HepG2 (cell line): ENCODE measurements around the gene RBPJ. TPM values are rescaled to one million over a fixed set of nuclear protein-coding genes. Genes with fewer than 3 reads are reported as not detected.

Source experiments
- ATF7 ChIP-seq, 2 experiments: fragments of 450-650 bp in 1 of 2; sonication (generic) in 1 of 2; formaldehyde crosslinking in 1 of 2; IDR thresholded peaks; 2 replicates each; pipeline versions ENCODE4 v1.4.0 to v1.6.1; 2016 to 2020; ENCODE audit warnings: antibody characterized with exemption in 1 of 2, mild to moderate bottlenecking in 1 of 2, missing genetic modification reagents in 1 of 2
- CBX2 ChIP-seq, 2 experiments: fragments of 200-600 bp in 1 of 2; sonication (generic); formaldehyde crosslinking in 1 of 2; IDR thresholded peaks; 2 replicates each; pipeline versions ENCODE4 v1.7.0 to v1.8.1; 2018 to 2022; ENCODE audit warnings: low read depth in 2 of 2, low read length in 1 of 2, mild to moderate bottlenecking in 1 of 2, missing genetic modification reagents in 1 of 2
- PAX8 ChIP-seq: sonication (generic); formaldehyde crosslinking; IDR thresholded peaks from 2 replicates; pipeline ENCODE4 v1.8.0; 2022; ENCODE audit warnings: mild to moderate bottlenecking, missing genetic modification reagents, borderline replicate concordance
- RBAK ChIP-seq: sonication (generic); formaldehyde crosslinking; IDR thresholded peaks from 2 replicates; pipeline ENCODE4 v1.5.1; 2020; ENCODE audit warnings: mild to moderate bottlenecking, missing genetic modification reagents
- RFXANK ChIP-seq: IDR thresholded peaks from 2 replicates; pipeline ENCODE4 v1.6.1; 2016
- SALL1 ChIP-seq: sonication (generic); formaldehyde crosslinking; IDR thresholded peaks from 2 replicates; pipeline ENCODE4 v1.8.0; 2022; ENCODE audit warnings: mild to moderate bottlenecking, missing genetic modification reagents
- SPEN ChIP-seq: sonication (generic); formaldehyde crosslinking; IDR thresholded peaks from 2 replicates; pipeline ENCODE4 v1.5.1; 2020; ENCODE audit warnings: low read depth, mild to moderate bottlenecking, missing genetic modification reagents
- TRIM24 ChIP-seq: sonication (generic); formaldehyde crosslinking; IDR thresholded peaks from 2 replicates; pipeline ENCODE4 v1.8.0; 2022; ENCODE audit warnings: mild to moderate bottlenecking, missing genetic modification reagents
- ZNF101 ChIP-seq: sonication (generic); formaldehyde crosslinking; IDR thresholded peaks from 2 replicates; pipeline ENCODE4 v1.4.0; 2020; ENCODE audit warnings: mild to moderate bottlenecking, low read depth, missing genetic modification reagents, borderline replicate concordance
- ZNF263 ChIP-seq: sonication (generic); formaldehyde crosslinking; IDR thresholded peaks from 2 replicates; pipeline ENCODE4 v1.4.0; 2020; ENCODE audit warnings: missing genetic modification reagents
- ZNF264 ChIP-seq: sonication (generic); formaldehyde crosslinking; IDR thresholded peaks from 2 replicates; pipeline ENCODE4 v1.4.0; 2020; ENCODE audit warnings: missing genetic modification reagents
- ZNF33A ChIP-seq: sonication (generic); formaldehyde crosslinking; IDR thresholded peaks from 2 replicates; pipeline ENCODE4 v1.5.1; 2020; ENCODE audit warnings: missing genetic modification reagents, mild to moderate bottlenecking, moderate library complexity, borderline replicate concordance
- ZNF598 ChIP-seq: sonication (generic); formaldehyde crosslinking; IDR thresholded peaks from 2 replicates; pipeline ENCODE4 v1.5.1; 2020; ENCODE audit warnings: mild to moderate bottlenecking, missing genetic modification reagents, borderline replicate concordance
- ZNF772 ChIP-seq: sonication (generic); formaldehyde crosslinking; IDR thresholded peaks from 2 replicates; pipeline ENCODE4 v1.5.0; 2020; ENCODE audit warnings: mild to moderate bottlenecking, missing genetic modification reagents
- polyA plus RNA-seq, 8 experiments: library from polyadenylated mRNA; depleted of rRNA in 3 of 8; stranded (reverse) in 7 of 8; unstranded in 1 of 8; fragments of >200 nt; fragmentation: Illumina TruSeq in 4 of 8; extraction: Trizol in 4 of 8; gene quantifications; 2 replicates each; pipeline versions ENCODE4 v1.2.1 to v1.2.3, GENCODE V29; 2011 to 2016; ENCODE audit warnings: low read depth in 4 of 8, missing spikeins in 1 of 8, mixed read lengths in 1 of 8; ENCODE audit not compliant: insufficient read depth in 1 of 8
- total RNA-seq, 5 experiments: library from RNA; depleted of rRNA; stranded (reverse); fragments of >200 nt; fragmentation: Illumina TruSeq; extraction: Trizol; gene quantifications; 2 replicates each; pipeline ENCODE4 v1.2.3, GENCODE V29; 2016; ENCODE audit warnings: low read depth in 1 of 5
- TF ChIP-seq, protein P1 (sequence below): sonication (generic); formaldehyde crosslinking; IDR thresholded peaks from 2 replicates; pipeline ENCODE4 v1.4.0; 2020; ENCODE audit warnings: missing genetic modification reagents
- TF ChIP-seq, protein P2 (sequence below): sonication (generic); formaldehyde crosslinking; IDR thresholded peaks from 2 replicates; pipeline ENCODE4 v1.9.0; 2021; ENCODE audit warnings: missing genetic modification reagents, mild to moderate bottlenecking, borderline replicate concordance
- TF ChIP-seq, protein P3 (sequence below): sonication (generic); formaldehyde crosslinking; IDR thresholded peaks from 2 replicates; pipeline ENCODE4 v1.8.1; 2022; ENCODE audit warnings: low read depth, mild to moderate bottlenecking, missing genetic modification reagents
- TF ChIP-seq, protein P4 (sequence below): sonication (generic); formaldehyde crosslinking; IDR thresholded peaks from 2 replicates; pipeline ENCODE4 v1.5.1; 2020; ENCODE audit warnings: missing genetic modification reagents, mild to moderate bottlenecking, borderline replicate concordance

RBPJ gene
- total and polyA plus RNA-seq, 2 of the 13 experiments (the other 11 are each of a cell fraction or from before 2014, with no cell fraction given), result 25.9 to 33.2 TPM

DNA sequence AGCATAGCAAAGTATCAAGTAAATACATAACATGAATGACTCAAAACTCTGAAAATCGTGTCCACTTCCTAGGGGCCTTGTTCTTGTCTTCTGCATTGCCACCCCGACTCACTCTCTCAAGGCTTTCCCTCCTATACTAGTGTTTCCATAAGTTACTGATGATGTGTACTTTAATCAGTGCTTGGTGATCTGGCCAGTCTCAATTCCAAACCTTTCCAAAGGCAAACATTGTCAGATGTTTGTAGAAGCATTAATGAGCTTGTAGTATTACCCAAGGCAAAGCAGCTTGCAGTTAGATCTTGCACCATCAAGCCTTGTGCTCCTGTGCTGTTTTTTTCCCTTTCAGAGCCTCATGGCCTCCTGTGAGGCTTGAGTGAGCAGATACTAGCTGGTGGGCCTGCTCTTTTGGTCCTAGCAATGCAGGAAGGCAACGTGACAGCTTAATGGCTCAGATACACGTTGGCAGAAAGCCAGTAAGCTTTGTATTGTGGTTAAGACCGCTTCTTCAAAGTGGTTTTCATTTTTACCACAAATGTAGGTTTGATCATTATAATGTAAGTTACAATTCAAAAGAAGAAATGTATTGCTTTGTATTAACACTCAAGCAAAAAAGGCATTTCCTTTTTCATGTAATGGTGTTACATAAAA is 51.8 kb downstream of the RBPJ start (continued):
- TF ChIP-seq ZNF101 (CRISPR knock-in tag), result no peak
- TF ChIP-seq RFXANK (CRISPR knock-in tag), result no peak
- TF ChIP-seq ZNF263 (CRISPR knock-in tag), result no peak
- TF ChIP-seq, protein P1, sequence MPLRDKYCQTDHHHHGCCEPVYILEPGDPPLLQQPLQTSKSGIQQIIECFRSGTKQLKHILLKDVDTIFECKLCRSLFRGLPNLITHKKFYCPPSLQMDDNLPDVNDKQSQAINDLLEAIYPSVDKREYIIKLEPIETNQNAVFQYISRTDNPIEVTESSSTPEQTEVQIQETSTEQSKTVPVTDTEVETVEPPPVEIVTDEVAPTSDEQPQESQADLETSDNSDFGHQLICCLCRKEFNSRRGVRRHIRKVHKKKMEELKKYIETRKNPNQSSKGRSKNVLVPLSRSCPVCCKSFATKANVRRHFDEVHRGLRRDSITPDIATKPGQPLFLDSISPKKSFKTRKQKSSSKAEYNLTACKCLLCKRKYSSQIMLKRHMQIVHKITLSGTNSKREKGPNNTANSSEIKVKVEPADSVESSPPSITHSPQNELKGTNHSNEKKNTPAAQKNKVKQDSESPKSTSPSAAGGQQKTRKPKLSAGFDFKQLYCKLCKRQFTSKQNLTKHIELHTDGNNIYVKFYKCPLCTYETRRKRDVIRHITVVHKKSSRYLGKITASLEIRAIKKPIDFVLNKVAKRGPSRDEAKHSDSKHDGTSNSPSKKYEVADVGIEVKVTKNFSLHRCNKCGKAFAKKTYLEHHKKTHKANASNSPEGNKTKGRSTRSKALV, result no peak
- TF ChIP-seq TRIM24 (CRISPR knock-in tag), result no peak
- no peak for TF ChIP-seq ZNF598 (CRISPR knock-in tag)
- no peak for TF ChIP-seq PAX8
- TF ChIP-seq SALL1 (CRISPR knock-in tag), result peak; percentile 75
- TF ChIP-seq ZNF33A, result no peak
- TF ChIP-seq, protein P2, sequence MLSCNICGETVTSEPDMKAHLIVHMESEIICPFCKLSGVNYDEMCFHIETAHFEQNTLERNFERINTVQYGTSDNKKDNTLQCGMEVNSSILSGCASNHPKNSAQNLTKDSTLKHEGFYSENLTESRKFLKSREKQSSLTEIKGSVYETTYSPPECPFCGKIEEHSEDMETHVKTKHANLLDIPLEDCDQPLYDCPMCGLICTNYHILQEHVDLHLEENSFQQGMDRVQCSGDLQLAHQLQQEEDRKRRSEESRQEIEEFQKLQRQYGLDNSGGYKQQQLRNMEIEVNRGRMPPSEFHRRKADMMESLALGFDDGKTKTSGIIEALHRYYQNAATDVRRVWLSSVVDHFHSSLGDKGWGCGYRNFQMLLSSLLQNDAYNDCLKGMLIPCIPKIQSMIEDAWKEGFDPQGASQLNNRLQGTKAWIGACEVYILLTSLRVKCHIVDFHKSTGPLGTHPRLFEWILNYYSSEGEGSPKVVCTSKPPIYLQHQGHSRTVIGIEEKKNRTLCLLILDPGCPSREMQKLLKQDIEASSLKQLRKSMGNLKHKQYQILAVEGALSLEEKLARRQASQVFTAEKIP (CRISPR knock-in tag), result no peak
- TF ChIP-seq, protein P3, sequence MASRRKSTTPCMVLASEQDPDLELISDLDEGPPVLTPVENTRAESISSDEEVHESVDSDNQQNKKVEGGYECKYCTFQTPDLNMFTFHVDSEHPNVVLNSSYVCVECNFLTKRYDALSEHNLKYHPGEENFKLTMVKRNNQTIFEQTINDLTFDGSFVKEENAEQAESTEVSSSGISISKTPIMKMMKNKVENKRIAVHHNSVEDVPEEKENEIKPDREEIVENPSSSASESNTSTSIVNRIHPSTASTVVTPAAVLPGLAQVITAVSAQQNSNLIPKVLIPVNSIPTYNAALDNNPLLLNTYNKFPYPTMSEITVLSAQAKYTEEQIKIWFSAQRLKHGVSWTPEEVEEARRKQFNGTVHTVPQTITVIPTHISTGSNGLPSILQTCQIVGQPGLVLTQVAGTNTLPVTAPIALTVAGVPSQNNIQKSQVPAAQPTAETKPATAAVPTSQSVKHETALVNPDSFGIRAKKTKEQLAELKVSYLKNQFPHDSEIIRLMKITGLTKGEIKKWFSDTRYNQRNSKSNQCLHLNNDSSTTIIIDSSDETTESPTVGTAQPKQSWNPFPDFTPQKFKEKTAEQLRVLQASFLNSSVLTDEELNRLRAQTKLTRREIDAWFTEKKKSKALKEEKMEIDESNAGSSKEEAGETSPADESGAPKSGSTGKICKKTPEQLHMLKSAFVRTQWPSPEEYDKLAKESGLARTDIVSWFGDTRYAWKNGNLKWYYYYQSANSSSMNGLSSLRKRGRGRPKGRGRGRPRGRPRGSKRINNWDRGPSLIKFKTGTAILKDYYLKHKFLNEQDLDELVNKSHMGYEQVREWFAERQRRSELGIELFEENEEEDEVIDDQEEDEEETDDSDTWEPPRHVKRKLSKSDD (CRISPR knock-in tag), result peak; percentile 72; the same call in 1 of the 2 replicates
- TF ChIP-seq ATF7 (IDR thresholded peaks at IDR 0.05), result no peak
- TF ChIP-seq ATF7 (CRISPR knock-in tag; IDR thresholded peaks at IDR 0.05), result no peak
- TF ChIP-seq SPEN (CRISPR knock-in tag), result no peak
- TF ChIP-seq RBAK (CRISPR knock-in tag), result no peak
- TF ChIP-seq ZNF264 (CRISPR knock-in tag), result peak; percentile 100
- TF ChIP-seq ZNF772 (CRISPR knock-in tag), result no peak
- TF ChIP-seq, protein P4, sequence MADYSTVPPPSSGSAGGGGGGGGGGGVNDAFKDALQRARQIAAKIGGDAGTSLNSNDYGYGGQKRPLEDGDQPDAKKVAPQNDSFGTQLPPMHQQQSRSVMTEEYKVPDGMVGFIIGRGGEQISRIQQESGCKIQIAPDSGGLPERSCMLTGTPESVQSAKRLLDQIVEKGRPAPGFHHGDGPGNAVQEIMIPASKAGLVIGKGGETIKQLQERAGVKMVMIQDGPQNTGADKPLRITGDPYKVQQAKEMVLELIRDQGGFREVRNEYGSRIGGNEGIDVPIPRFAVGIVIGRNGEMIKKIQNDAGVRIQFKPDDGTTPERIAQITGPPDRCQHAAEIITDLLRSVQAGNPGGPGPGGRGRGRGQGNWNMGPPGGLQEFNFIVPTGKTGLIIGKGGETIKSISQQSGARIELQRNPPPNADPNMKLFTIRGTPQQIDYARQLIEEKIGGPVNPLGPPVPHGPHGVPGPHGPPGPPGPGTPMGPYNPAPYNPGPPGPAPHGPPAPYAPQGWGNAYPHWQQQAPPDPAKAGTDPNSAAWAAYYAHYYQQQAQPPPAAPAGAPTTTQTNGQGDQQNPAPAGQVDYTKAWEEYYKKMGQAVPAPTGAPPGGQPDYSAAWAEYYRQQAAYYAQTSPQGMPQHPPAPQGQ (CRISPR knock-in tag), result no peak
- no peak for TF ChIP-seq CBX2 (IDR thresholded peaks at IDR 0.05; ENCODE audit: low read depth, low read length)
- TF ChIP-seq CBX2 (CRISPR knock-in tag; IDR thresholded peaks at IDR 0.05; ENCODE audit: low read depth), result no peak
